Lower leg skin (tissue), 4 donors: Measurements from ENCODE around the gene RASL12. TPM values are rescaled to one million over a fixed set of nuclear protein-coding genes. Genes with fewer than 3 reads are reported as not detected.
"Not testable (repeated sequence)": the region's sequence is repeated elsewhere in the genome, so short reads cannot be mapped to it uniquely, and the experiment has no call there.

ENCODE experiments used
- DNase-seq, 2 donors: peaks; one replicate each; pipeline ENCODE4 v3.0.0-alpha.2; 2019; ENCODE audit warnings: low spot score in 2 of 2
- H3K4me3 ChIP-seq: fragments of 200-600 bp; sonication (generic); 2 replicates; pipeline ENCODE4 v1.5.1; 2017; ENCODE audit warnings: mild to moderate bottlenecking, low read depth; ENCODE audit not compliant: poor library complexity, severe bottlenecking
- CTCF ChIP-seq, 3 donors: fragments of 450-650 bp; IDR thresholded peaks; one replicate each; pipeline ENCODE4 v1.5.1; 2016; ENCODE audit warnings: antibody characterized with exemption in 3 of 3, mild to moderate bottlenecking in 3 of 3, moderate library complexity in 2 of 3
- POLR2A ChIP-seq, 2 donors: fragments of 450-650 bp; IDR thresholded peaks; one replicate each; pipeline ENCODE4 v1.6.1; 2016 to 2017; ENCODE audit warnings: antibody characterized with exemption in 2 of 2, mild to moderate bottlenecking in 1 of 2, moderate library complexity in 1 of 2
- WGBS, 2 donors: methylation state at CpG; one replicate each; pipeline ENCODE4 v1.1.5; 2018; 5-methylcytosine and 5-hydroxymethylcytosine counted together
- intact Hi-C: fragments of 100-400 bp; cut with DNase I; formaldehyde crosslinking; loops from one replicate; pipeline ENCODE4 v1.15.0; 2023; ENCODE audit warnings: low total_unique reads
- total RNA-seq, 4 donors: library from RNA; depleted of rRNA; stranded (reverse); fragments of >200 nt; gene quantifications; one replicate each; pipeline ENCODE4 v1.1.0, GENCODE V29; 2016

The RASL12 gene
- total RNA-seq, 4 donors from 2014 or later = 1.7 to 18.9 (median 7.7) TPM

- peak in 1 of 2 donors; percentile 64 for DNase-seq
- intact Hi-C loops = loop anchor here (5.0 kb wide), 1 partner anchor 51 kb away; no protein-coding TSS in a partner anchor
- no peak overlapping the region for H3K4me3 ChIP-seq
- TF ChIP-seq CTCF (IDR thresholded peaks at IDR 0.05) (no peak), POLR2A (IDR thresholded peaks at IDR 0.05) (no peak)
- 88 to 89% methylated on average over 2 of the region's 2 CpGs for WGBS, 2 donors
Measured at GRCh38 chr15:65051266-65051665, 16.5 kb downstream of the RASL12 start.

GRCh38 chr15:65050270-65050669 is 17.5 kb downstream of the RASL12 start:
- intact Hi-C loops = loop anchor here (5.0 kb wide), 1 partner anchor 52 kb away; no protein-coding TSS in a partner anchor
- WGBS, 2 donors = 55% methylated on average over 4 of the region's 4 CpGs
- DNase-seq = no peak
- H3K4me3 ChIP-seq = no peak overlapping the region
- TF ChIP-seq POLR2A (IDR thresholded peaks at IDR 0.05) (no peak), CTCF (IDR thresholded peaks at IDR 0.05) (no peak)

- 3 to 5% methylated on average over 19 of the region's 19 CpGs for WGBS, 2 donors
- intact Hi-C loops = loop anchor here (10.0 kb wide), 1 partner anchor 315 kb away; no protein-coding TSS in a partner anchor
- TF ChIP-seq CTCF (IDR thresholded peaks at IDR 0.05) = no peak
- TF ChIP-seq POLR2A (IDR thresholded peaks at IDR 0.05) = no peak
- DNase-seq = peak; percentile 83 to 95
- H3K4me3 ChIP-seq = no peak overlapping the region
Measured at GRCh38 chr15:65049418-65049840, 18.4 kb downstream of the RASL12 start.

- intact Hi-C loops = loop anchor here (10.0 kb wide), 1 partner anchor 313 kb away; no protein-coding TSS in a partner anchor
- TF ChIP-seq CTCF (IDR thresholded peaks at IDR 0.05) (no peak), POLR2A (IDR thresholded peaks at IDR 0.05) (no peak)
- DNase-seq = no peak
- no peak overlapping the region for H3K4me3 ChIP-seq
- 73 to 78% methylated on average over 2 of the region's 2 CpGs for WGBS, 2 donors
Measured at GRCh38 chr15:65048241-65048640, 19.6 kb downstream of the RASL12 start.

GRCh38 chr15:65044724-65045481 is 22.9 kb downstream of the RASL12 start, which contains the start of gene SLC51B:
TSS of gene SLC51B (plus strand) at chr15:65045387. CDS start at chr15:65050005, 4,618 bp downstream.
- DNase-seq = peak in 1 of 2 donors; percentile 34
- H3K4me3 ChIP-seq = no peak within 1 kb of the TSS
- 78 to 87% methylated on average over 7 of the region's 7 CpGs for WGBS, 2 donors

GRCh38 chr15:65044218-65044617 is 23.6 kb downstream of the RASL12 start:
- WGBS, 2 donors = 77 to 78% methylated on average over 5 of the region's 5 CpGs
- intact Hi-C loops = loop anchor here (10.0 kb wide), 1 partner anchor 309 kb away; no protein-coding TSS in a partner anchor

More at GRCh38 chr15:65044724-65045481, 22.9 kb downstream of the RASL12 start, which contains the start of gene SLC51B:
- TF ChIP-seq CTCF (IDR thresholded peaks at IDR 0.05) (no peak), POLR2A (IDR thresholded peaks at IDR 0.05) (no peak)
- intact Hi-C loops = loop anchor here (10.0 kb wide), 1 partner anchor 310 kb away; no protein-coding TSS in a partner anchor

More at GRCh38 chr15:65044218-65044617, 23.6 kb downstream of the RASL12 start:
- DNase-seq = peak in 1 of 2 donors; percentile 20
- not testable (repeated sequence) for H3K4me3 ChIP-seq
